Measurements from ENCODE around the gene NCOA3. TPM values are rescaled to one million over a fixed set of nuclear protein-coding genes. Genes with fewer than 3 reads are reported as not detected.

The NCOA3 gene
- total and polyA plus RNA-seq, 2 of the 8 experiments (the other 6 are each of a cell fraction or from before 2014, with no cell fraction given) = 7.9 to 24.7 TPM

DNA sequence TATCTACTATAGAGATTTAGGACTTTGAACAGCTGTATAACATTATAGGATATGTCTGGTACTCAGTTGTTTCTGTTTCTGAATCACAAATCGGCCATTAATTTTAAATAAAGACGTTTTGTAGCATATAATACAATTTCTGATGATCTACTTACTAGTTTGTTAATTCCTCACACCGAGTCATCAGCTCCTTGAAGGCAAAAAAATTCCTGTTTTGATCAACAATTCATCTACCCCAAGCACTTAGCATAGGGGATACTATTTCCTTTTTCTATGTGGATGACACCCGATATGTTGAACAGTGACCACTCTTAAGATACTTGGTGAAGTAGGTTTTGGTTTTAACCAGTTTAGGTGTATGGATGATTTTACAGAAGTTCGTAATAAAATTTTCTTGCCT, 107.3 kb downstream of the NCOA3 start:
- POLR2A ChIA-PET (ENCODE audit: partially characterized antibody) = no interaction called here
- WGBS, 2 experiments (ENCODE audit: extremely low coverage in 1 of 2, insufficient coverage in 1 of 2, insufficient read length in 1 of 2, insufficient replicate concordance in 2 of 2, low coverage in 1 of 2, low lambda C conversion rate in 2 of 2, missing lambda C conversion rate in 1 of 2) = 89% methylated on average over 5 of the region's 5 CpGs; no CpG with 5 or more reads in 1 of the 2 experiments
- peaks cover 0 to 3% of the 10 kb centered on the region in 2 experiments; a peak in 1 of 4 replicates for H3K79me2 ChIP-seq (ENCODE audit: control insufficient read depth in 1 of 2, insufficient read depth in 2 of 2, low read length in 2 of 2)
- TF ChIP-seq SUZ12 (IDR thresholded peaks at IDR 0.05; ENCODE audit: low read length) = no peak

More for the DNA sequence above, 107.3 kb downstream of the NCOA3 start:
- Histone ChIP-seq H4K20me1 (replicated peaks in 1 of 2; ENCODE audit: control insufficient read depth in 1 of 2, insufficient read depth in 2 of 2, low read length in 2 of 2) (no peaks in the 10 kb centered on the region), H3K27ac (ENCODE audit: low read depth, low read length) (no peak overlapping the region), H3K27me3 (replicated peaks in 1 of 4; ENCODE audit: control insufficient read depth in 3 of 4, extremely low read depth in 1 of 4, insufficient read depth in 3 of 4, low read length in 3 of 4) (peaks cover 0 to 1% (median 0%) of the 10 kb centered on the region in 4 experiments; a peak in 1 of 7 replicates), H4K8ac (ENCODE audit: extremely low read depth, insufficient read depth, low read length) (no peak overlapping the region), H3K23me2 (ENCODE audit: low read depth, low read length) (no peaks in the 10 kb centered on the region), H2AFZ (ENCODE audit: low read length) (no peak overlapping the region), H3K56ac (replicated peaks; ENCODE audit: insufficient read length, low read depth, low read length) (no peak overlapping the region), H3K23ac (ENCODE audit: insufficient read length) (no peak overlapping the region), H2AK5ac (ENCODE audit: low read depth, low read length) (no peak overlapping the region), H3K18ac (ENCODE audit: extremely low read depth, low read length) (no peak overlapping the region), H3K14ac (ENCODE audit: insufficient read length) (no peak overlapping the region), H3K4ac (replicated peaks; ENCODE audit: insufficient read length, low read depth, low read length) (no peak overlapping the region), H3K36me3 (ENCODE audit: control insufficient read depth in 2 of 4, insufficient read depth in 4 of 4, low read length in 3 of 4) (no peaks in the 10 kb centered on the region), H3K79me1 (ENCODE audit: low read depth, low read length) (no peaks in the 10 kb centered on the region; the same call in 1 of the 2 replicates), H2BK20ac (ENCODE audit: low read length) (no peak overlapping the region), H2BK12ac (ENCODE audit: low read depth, low read length) (no peak overlapping the region), H3K9ac (replicated peaks in 1 of 4; ENCODE audit: extremely low read depth in 1 of 4, low read depth in 3 of 4, low read length in 3 of 4) (no peak overlapping the region), H3K9me3 (ENCODE audit: insufficient read depth in 2 of 2, low read depth in 1 of 2, low read length in 1 of 2) (no peaks in the 10 kb centered on the region), H2BK5ac (ENCODE audit: low read depth, low read length) (no peak overlapping the region), H3K4me3 (ENCODE audit: extremely low read depth in 1 of 4, insufficient read depth in 2 of 4, low read depth in 3 of 4, low read length in 4 of 4) (no peak overlapping the region), H3K4me2 (ENCODE audit: insufficient read depth in 1 of 2, low read depth in 2 of 2, low read length in 2 of 2) (no peak overlapping the region), H4K91ac (replicated peaks; ENCODE audit: insufficient read length, low read length) (no peak overlapping the region), H4K5ac (ENCODE audit: insufficient read length, low read depth, low read length) (no peak overlapping the region), H2BK120ac (replicated peaks; ENCODE audit: low read depth, low read length) (no peak overlapping the region), H2BK15ac (ENCODE audit: low read length) (no peak overlapping the region), H3K4me1 (replicated peaks in 1 of 4; ENCODE audit: control insufficient read depth in 3 of 4, insufficient read depth in 4 of 4, low read length in 3 of 4) (no peaks in the 10 kb centered on the region)
- DNase-seq (ENCODE audit: low read depth in 1 of 2, low spot score in 2 of 2) (no peak), FAIRE-seq (no peak)
- CTCF ChIA-PET (ENCODE audit: partially characterized antibody) = interaction anchor here (1.0 to 1.2 kb wide), 5 partner anchors 9 to 88 kb away, joined by 3 to 7 read pairs (median 3); no protein-coding TSS in a partner anchor
